HL-60 (cell line): ENCODE data around the gene SNRNP40.

Experiments
- CTCF ChIP-seq: IDR thresholded peaks from one replicate; pipeline ENCODE4 v1.5.1; 2011; ENCODE audit warnings: low read length, control low read depth, inconsistent platforms; ENCODE audit not compliant: insufficient read depth
- POLR2AphosphoS5 ChIP-seq: IDR thresholded peaks from 2 replicates; pipeline ENCODE4 v1.6.1; 2012; ENCODE audit warnings: low read depth
- SPI1 ChIP-seq: IDR thresholded peaks from 2 replicates; pipeline ENCODE4 v1.6.1; 2012; ENCODE audit warnings: low read depth, mild to moderate bottlenecking, borderline replicate concordance

GRCh38 chr1:31266547-31266946 lies 30.0 kb downstream of the SNRNP40 start:
- TF ChIP-seq SPI1, result no peak
- no peak for TF ChIP-seq POLR2AphosphoS5
- TF ChIP-seq CTCF, result no peak
